Epithelial cell of esophagus (primary cell): ENCODE measurements around the gene GJA5.
"Not testable (repeated sequence)": the region's sequence is repeated elsewhere in the genome, so short reads cannot be mapped to it uniquely, and the experiment has no call there.

Source experiments
- DNase-seq: peaks from one replicate; pipeline ENCODE4 v3.0.0; 2010; ENCODE audit warnings: low read depth
- H3K4me3 ChIP-seq: 2 replicates; pipeline ENCODE4 v1.5.1; 2011; ENCODE audit warnings: mild to moderate bottlenecking, low read length, control low read depth
- TF ChIP-seq, protein P1 (sequence below): IDR thresholded peaks from 2 replicates; pipeline ENCODE4 v1.5.1; 2011; ENCODE audit warnings: low read depth, mild to moderate bottlenecking, low read length, control low read depth, inconsistent platforms; ENCODE audit not compliant: insufficient read depth; ENCODE audit errors: missing control alignments

Gene GJA5

DNA sequence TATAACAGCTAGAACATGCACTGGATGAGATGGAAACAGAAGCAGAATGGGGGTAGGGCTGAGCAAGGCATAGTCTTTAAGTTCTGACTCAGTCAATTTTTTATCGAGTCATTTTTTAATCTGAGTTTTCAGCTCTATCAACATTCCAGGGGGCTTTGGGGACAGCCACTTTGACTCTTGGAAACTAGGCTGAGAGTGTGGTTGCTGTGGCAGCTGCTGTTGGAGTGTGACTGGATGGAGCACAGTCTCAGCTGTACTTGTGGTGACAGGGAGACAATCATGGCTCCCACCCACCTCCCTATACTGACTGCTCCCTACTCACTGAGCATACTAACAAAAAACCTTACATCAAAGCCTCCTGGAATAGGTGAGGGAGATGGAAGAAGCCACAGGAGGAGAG, 25.0 kb downstream of the GJA5 start:
- no peak for DNase-seq

DNA sequence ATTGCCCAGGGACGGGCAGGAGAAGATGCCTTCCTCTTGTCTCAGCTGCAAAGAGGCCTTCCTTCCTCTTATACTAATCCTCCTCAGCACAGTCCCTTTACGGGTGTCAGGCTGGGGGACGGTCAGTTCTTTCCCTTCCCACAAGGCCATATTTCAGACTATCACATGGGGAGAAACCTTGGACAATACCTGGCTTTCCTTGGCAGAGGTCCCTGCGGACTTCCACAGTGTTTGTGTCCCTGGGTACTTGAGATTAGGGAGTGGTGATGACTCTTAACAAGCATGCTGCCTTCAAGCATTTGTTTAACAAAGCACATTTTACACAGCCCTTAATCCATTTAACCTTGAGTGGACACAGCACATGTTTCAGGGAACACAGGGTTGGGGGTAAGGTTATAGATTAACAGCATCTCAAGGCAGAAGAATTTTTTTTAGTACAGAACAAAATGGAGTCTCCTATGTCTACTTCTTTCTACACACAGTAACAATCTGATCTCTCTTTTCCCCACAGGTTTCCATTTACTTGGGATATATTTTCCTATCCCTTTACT, 26.0 kb downstream of the GJA5 start:
- DNase-seq, H3K4me3 ChIP-seq: not testable (repeated sequence)

More for the DNA sequence above, 25.0 kb downstream of the GJA5 start:
- TF ChIP-seq, protein P1, sequence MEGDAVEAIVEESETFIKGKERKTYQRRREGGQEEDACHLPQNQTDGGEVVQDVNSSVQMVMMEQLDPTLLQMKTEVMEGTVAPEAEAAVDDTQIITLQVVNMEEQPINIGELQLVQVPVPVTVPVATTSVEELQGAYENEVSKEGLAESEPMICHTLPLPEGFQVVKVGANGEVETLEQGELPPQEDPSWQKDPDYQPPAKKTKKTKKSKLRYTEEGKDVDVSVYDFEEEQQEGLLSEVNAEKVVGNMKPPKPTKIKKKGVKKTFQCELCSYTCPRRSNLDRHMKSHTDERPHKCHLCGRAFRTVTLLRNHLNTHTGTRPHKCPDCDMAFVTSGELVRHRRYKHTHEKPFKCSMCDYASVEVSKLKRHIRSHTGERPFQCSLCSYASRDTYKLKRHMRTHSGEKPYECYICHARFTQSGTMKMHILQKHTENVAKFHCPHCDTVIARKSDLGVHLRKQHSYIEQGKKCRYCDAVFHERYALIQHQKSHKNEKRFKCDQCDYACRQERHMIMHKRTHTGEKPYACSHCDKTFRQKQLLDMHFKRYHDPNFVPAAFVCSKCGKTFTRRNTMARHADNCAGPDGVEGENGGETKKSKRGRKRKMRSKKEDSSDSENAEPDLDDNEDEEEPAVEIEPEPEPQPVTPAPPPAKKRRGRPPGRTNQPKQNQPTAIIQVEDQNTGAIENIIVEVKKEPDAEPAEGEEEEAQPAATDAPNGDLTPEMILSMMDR, result no peak
- no peak overlapping the region for H3K4me3 ChIP-seq

- TF ChIP-seq, protein P1, result no peak
- H3K4me3 ChIP-seq, result no peak overlapping the region
- no peak for DNase-seq
Observed at GRCh38 chr1:147729315-147729714, 31.1 kb downstream of the GJA5 start.

DNA sequence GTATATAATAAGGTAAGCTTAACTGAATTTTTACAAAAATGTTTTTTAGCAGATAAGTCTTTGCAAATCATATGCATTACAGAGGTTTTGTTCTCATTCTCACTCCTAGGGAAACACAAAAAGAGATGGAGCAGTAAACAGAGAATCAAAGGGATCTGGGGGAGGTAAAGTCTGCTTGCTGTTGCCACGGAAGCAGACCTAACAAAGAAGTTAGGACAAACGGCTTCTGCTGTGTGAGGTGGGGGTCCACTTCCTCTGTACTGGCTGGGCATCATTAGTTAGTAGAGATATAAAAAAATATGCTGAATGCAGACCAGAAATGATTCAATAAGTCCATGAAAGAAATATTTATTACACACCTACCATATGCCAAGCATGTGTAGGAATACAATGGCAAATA, 34.2 kb downstream of the GJA5 start:
- TF ChIP-seq, protein P1, result no peak
- H3K4me3 ChIP-seq, result no peak overlapping the region
- DNase-seq, result no peak

- TF ChIP-seq, protein P1, result no peak
- no peak overlapping the region for H3K4me3 ChIP-seq
- DNase-seq, result no peak
Observed at GRCh38 chr1:147725685-147726084, 34.7 kb downstream of the GJA5 start.

DNA sequence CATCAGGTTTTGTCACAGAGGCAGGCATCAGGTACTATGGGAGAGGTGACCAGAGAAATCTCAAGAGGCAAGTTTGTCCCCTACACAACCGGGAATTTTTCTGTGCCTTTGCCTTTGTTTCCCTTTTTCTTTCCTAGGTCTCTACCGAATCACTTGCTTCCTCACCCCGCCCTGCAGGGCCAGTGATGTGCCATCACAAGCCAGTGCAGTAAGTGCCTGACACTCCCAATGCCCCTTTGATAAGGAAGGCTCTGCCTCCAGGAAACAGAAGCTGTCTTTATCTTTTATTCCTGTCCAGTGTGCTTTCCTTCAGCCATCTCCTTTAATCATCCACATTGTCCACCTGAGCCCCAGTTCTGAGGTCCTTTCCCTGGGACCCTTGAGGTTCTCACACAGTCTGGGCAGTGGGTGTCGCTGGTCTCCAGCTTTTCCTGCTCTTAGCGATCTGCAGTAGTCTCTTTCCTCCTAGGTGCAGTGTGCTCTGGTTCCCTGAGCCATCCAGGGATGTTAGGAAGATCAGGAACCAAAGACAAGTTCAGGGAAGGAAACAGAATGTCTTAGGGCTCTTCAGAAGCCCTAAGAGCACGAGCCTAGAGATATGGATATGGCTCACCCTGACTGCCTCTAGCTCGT, 36.6 kb downstream of the GJA5 start:
- no peak overlapping the region for H3K4me3 ChIP-seq
- TF ChIP-seq, protein P1, result peak; percentile 72
- DNase-seq, result peak; percentile 59

DNA sequence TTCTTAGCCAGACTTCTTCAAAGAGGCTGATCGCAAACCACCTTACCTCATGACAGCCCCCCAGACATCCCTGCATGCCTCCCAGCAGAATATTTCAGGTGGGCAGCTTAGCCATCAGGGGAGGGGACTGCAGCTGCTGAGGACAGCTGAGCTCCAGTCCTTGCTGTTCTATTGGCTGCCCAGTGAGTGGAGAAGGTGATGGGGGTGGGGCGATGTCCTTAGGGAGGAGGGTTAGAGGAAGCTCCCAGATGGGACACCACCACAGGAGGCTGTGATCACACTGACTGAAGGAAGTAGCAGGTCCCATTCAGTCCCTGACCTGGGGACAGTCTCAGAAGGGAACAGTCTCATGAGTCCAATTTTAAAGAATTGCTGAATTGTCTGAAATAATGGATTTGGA, 38.3 kb downstream of the GJA5 start:
- TF ChIP-seq, protein P1, result no peak

More for the DNA sequence above, 38.3 kb downstream of the GJA5 start:
- no peak overlapping the region for H3K4me3 ChIP-seq
- DNase-seq, result no peak
